ENCODE data around the gene SIX4.

The SIX4 gene

DNA sequence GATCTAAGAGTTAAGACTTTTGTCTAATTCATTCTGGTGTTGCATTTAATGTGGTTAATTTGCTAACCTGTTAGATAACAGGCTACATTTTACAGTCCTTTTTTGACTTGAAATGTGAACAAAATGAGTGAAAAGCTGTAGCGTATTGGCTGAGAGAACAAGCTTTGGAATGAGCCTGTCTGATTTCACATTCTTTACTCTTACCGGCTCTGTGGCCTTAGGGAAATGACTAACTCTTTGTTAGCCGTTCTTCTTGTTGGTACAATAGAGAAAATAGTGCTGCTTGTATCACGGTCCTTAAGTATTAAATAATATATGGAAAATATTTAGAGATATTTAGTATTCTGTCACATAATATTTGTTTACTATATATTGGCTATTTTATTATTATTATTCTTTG, 12.3 kb upstream of the SIX4 start:
- H3K9me3 ChIP-seq (replicated peaks in 1 of 2; ENCODE audit: control insufficient read depth in 2 of 2, insufficient read depth in 1 of 2, low read depth in 1 of 2, low read length in 2 of 2): no peaks in the 10 kb centered on the region
- no peak overlapping the region for H3K4me2 ChIP-seq (ENCODE audit: insufficient read depth, low read length, poor library complexity, severe bottlenecking)
- H3K27me3 ChIP-seq (ENCODE audit: control insufficient read depth in 3 of 3, insufficient read depth in 3 of 3, low read depth in 1 of 3, low read length in 3 of 3): no peaks in the 10 kb centered on the region
- no peak overlapping the region for H2BK5ac ChIP-seq (ENCODE audit: low read length)
- H4K8ac ChIP-seq (ENCODE audit: low read depth, low read length): no peak overlapping the region
- no peaks in the 10 kb centered on the region for H3K36me3 ChIP-seq (replicated peaks in 1 of 2; ENCODE audit: control insufficient read depth in 2 of 2, insufficient read depth in 2 of 2, low read length in 2 of 2)
- peak overlapping the region in 1 of 2 donors; percentile 69 for H3K4me3 ChIP-seq (ENCODE audit: low read length in 2 of 2)
- no peaks in the 10 kb centered on the region for H3K79me1 ChIP-seq (ENCODE audit: low read depth, low read length)
- H4K91ac ChIP-seq (ENCODE audit: low read depth, low read length, poor library complexity): no peak overlapping the region
- H3K23ac ChIP-seq (ENCODE audit: low read depth, low read length, poor library complexity): no peak overlapping the region
- H2BK12ac ChIP-seq (ENCODE audit: low read length): no peak overlapping the region
- H3K4me1 ChIP-seq (ENCODE audit: control insufficient read depth in 2 of 2, insufficient read depth in 1 of 2, low read depth in 1 of 2, low read length in 2 of 2): no peaks in the 10 kb centered on the region
- no peak overlapping the region for H2AK5ac ChIP-seq (ENCODE audit: low read depth, low read length)
- H2AFZ ChIP-seq (ENCODE audit: low read length): no peak overlapping the region
- no peak overlapping the region for H3K18ac ChIP-seq (ENCODE audit: low read length)
- no peak overlapping the region for H3K4ac ChIP-seq (ENCODE audit: low read length)
- no peak overlapping the region for H3K27ac ChIP-seq (replicated peaks; ENCODE audit: low read length)
- no CpG with 5 or more reads among the region's 4 CpGs for WGBS, 2 donors (ENCODE audit: extremely low coverage in 2 of 2, insufficient read length in 2 of 2, insufficient replicate concordance in 1 of 2)
- no peak overlapping the region for H3K9ac ChIP-seq (ENCODE audit: low read depth, low read length, poor library complexity)
- no peak overlapping the region for H2BK120ac ChIP-seq (ENCODE audit: low read depth, low read length)
- H2BK15ac ChIP-seq (ENCODE audit: low read length): no peak overlapping the region
- DNase-seq (ENCODE audit: low spot score): no peak
- no peak overlapping the region for H3K14ac ChIP-seq (ENCODE audit: low read length)

DNA sequence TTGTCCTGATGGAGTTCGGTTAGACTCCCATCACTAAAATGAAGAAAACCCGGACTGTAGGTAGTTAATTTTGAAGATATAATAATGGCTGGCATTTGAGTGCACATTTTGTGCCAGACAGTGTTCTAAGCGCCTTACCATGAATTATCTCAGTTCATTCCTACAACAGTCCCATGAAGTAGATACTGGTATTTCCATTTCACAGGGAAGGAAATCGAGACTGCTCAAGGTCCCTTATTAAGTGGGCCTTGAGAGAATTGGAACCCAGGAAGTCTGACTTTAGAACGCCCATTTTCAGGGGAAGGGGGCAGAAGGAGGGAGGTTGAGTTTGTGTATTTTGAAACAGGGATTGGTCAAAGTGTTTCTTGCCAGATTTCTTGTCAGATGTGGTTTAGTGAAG, 11.3 kb upstream of the SIX4 start:
- no peak overlapping the region for H3K14ac ChIP-seq (ENCODE audit: low read length)
- H3K4ac ChIP-seq (ENCODE audit: low read length): no peak overlapping the region
- H3K4me2 ChIP-seq (ENCODE audit: insufficient read depth, low read length, poor library complexity, severe bottlenecking): peak overlapping the region; percentile 58
- H3K18ac ChIP-seq (ENCODE audit: low read length): no peak overlapping the region
- no peak overlapping the region for H3K9ac ChIP-seq (ENCODE audit: low read depth, low read length, poor library complexity)
- no peaks in the 10 kb centered on the region for H3K27me3 ChIP-seq (ENCODE audit: control insufficient read depth in 3 of 3, insufficient read depth in 3 of 3, low read depth in 1 of 3, low read length in 3 of 3)
- H3K27ac ChIP-seq (replicated peaks; ENCODE audit: low read length): no peak overlapping the region
- H2AK5ac ChIP-seq (ENCODE audit: low read depth, low read length): no peak overlapping the region
- no peak overlapping the region for H2BK5ac ChIP-seq (ENCODE audit: low read length)
- H3K9me3 ChIP-seq (replicated peaks in 1 of 2; ENCODE audit: control insufficient read depth in 2 of 2, insufficient read depth in 1 of 2, low read depth in 1 of 2, low read length in 2 of 2): no peaks in the 10 kb centered on the region
- H4K8ac ChIP-seq (ENCODE audit: low read depth, low read length): no peak overlapping the region
- no peak for DNase-seq (ENCODE audit: low spot score)
- no peak overlapping the region for H2BK15ac ChIP-seq (ENCODE audit: low read length)
- H3K23ac ChIP-seq (ENCODE audit: low read depth, low read length, poor library complexity): no peak overlapping the region
- H3K4me3 ChIP-seq (ENCODE audit: low read length in 2 of 2): peak overlapping the region; percentile 63 to 69
- peak overlapping the region; percentile 88 for H2AFZ ChIP-seq (ENCODE audit: low read length)
- H2BK12ac ChIP-seq (ENCODE audit: low read length): no peak overlapping the region
- no peaks in the 10 kb centered on the region for H3K4me1 ChIP-seq (ENCODE audit: control insufficient read depth in 2 of 2, insufficient read depth in 1 of 2, low read depth in 1 of 2, low read length in 2 of 2)
- no peak overlapping the region for H4K91ac ChIP-seq (ENCODE audit: low read depth, low read length, poor library complexity)
- H3K79me1 ChIP-seq (ENCODE audit: low read depth, low read length): no peaks in the 10 kb centered on the region
- WGBS, 2 donors (ENCODE audit: extremely low coverage in 2 of 2, insufficient read length in 2 of 2, insufficient replicate concordance in 1 of 2): no CpG with 5 or more reads among the region's 5 CpGs
- H3K36me3 ChIP-seq (replicated peaks in 1 of 2; ENCODE audit: control insufficient read depth in 2 of 2, insufficient read depth in 2 of 2, low read length in 2 of 2): no peaks in the 10 kb centered on the region
- H2BK120ac ChIP-seq (ENCODE audit: low read depth, low read length): no peak overlapping the region

DNA sequence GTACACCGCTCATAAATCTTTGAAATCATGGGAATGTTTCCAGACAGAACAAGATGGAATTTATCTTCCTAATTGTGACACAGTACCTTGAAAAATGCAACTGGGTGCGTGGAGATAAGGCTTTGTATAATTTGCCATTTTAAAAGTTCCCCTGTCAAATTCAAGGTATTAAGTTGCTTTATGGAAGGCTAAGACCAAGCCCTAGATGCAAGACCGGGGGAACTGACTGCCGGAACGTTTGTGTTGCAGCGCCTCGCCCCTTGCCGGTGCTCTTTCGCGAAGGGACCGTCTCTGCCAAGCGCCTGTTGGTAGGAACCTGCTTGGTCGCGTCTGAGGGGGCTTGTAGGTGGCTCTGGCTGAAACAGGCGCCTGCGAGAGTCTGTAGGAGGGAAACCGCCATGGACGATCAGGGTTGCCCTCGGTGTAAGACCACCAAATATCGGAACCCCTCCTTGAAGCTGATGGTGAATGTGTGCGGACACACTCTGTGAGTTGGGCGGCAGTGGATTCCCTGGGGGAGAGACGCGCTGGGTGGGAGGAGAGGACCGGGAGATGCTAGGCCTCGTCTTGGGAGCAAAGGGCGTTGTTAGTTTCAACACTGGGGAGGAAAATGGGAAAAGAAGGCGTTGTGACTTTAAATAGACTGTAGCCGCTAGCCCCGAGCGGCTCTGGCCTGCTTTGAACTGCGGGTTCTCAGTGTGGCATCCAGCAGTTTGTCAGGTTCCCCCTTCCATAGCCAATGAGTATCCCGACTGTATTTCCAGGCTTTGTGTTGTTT, 10.5 kb upstream of the SIX4 start, which contains the start of gene MNAT1:
Gene MNAT1, plus strand, starts transcription at position 297 of the 778 bp plus-strand sequence. Its CDS starts 102 bp downstream, at position 399.
- H2BK15ac ChIP-seq (ENCODE audit: low read length): no peak within 1 kb of the TSS
- no peak within 1 kb of the TSS for H2BK120ac ChIP-seq (ENCODE audit: low read depth, low read length)
- H3K23ac ChIP-seq (ENCODE audit: low read depth, low read length, poor library complexity): peak within 1 kb of the TSS; percentile 45
- H3K36me3 ChIP-seq (replicated peaks in 1 of 2; ENCODE audit: control insufficient read depth in 2 of 2, insufficient read depth in 2 of 2, low read length in 2 of 2): no peaks in the 10 kb centered on the region
- H4K8ac ChIP-seq (ENCODE audit: low read depth, low read length): no peak within 1 kb of the TSS
- no CpG with 5 or more reads among the region's 33 CpGs for WGBS, 2 donors (ENCODE audit: extremely low coverage in 2 of 2, insufficient read length in 2 of 2, insufficient replicate concordance in 1 of 2)
- H2AFZ ChIP-seq (ENCODE audit: low read length): peak within 1 kb of the TSS; percentile 88
- peak within 1 kb of the TSS; percentile 69 to 92 for H3K4me3 ChIP-seq (ENCODE audit: low read length in 2 of 2)
- no peak within 1 kb of the TSS for H2BK12ac ChIP-seq (ENCODE audit: low read length)
- H2BK5ac ChIP-seq (ENCODE audit: low read length): no peak within 1 kb of the TSS
- peak within 1 kb of the TSS; percentile 58 for H3K4me2 ChIP-seq (ENCODE audit: insufficient read depth, low read length, poor library complexity, severe bottlenecking)
- peak within 1 kb of the TSS; percentile 54 for H3K9ac ChIP-seq (ENCODE audit: low read depth, low read length, poor library complexity)
- no peak within 1 kb of the TSS for H2AK5ac ChIP-seq (ENCODE audit: low read depth, low read length)
- no peak within 1 kb of the TSS for H4K91ac ChIP-seq (ENCODE audit: low read depth, low read length, poor library complexity)
- H3K4me1 ChIP-seq (ENCODE audit: control insufficient read depth in 2 of 2, insufficient read depth in 1 of 2, low read depth in 1 of 2, low read length in 2 of 2): no peaks in the 10 kb centered on the region
- H3K4ac ChIP-seq (ENCODE audit: low read length): no peak within 1 kb of the TSS
- H3K27me3 ChIP-seq (ENCODE audit: control insufficient read depth in 3 of 3, insufficient read depth in 3 of 3, low read depth in 1 of 3, low read length in 3 of 3): no peaks in the 10 kb centered on the region
- H3K18ac ChIP-seq (ENCODE audit: low read length): no peak within 1 kb of the TSS
- no peaks in the 10 kb centered on the region for H3K9me3 ChIP-seq (replicated peaks in 1 of 2; ENCODE audit: control insufficient read depth in 2 of 2, insufficient read depth in 1 of 2, low read depth in 1 of 2, low read length in 2 of 2)
- H3K79me1 ChIP-seq (ENCODE audit: low read depth, low read length): no peaks in the 10 kb centered on the region
- no peak within 1 kb of the TSS for H3K27ac ChIP-seq (replicated peaks; ENCODE audit: low read length)
- peak; percentile 72 for DNase-seq (ENCODE audit: low spot score)
- H3K14ac ChIP-seq (ENCODE audit: low read length): no peak within 1 kb of the TSS

DNA sequence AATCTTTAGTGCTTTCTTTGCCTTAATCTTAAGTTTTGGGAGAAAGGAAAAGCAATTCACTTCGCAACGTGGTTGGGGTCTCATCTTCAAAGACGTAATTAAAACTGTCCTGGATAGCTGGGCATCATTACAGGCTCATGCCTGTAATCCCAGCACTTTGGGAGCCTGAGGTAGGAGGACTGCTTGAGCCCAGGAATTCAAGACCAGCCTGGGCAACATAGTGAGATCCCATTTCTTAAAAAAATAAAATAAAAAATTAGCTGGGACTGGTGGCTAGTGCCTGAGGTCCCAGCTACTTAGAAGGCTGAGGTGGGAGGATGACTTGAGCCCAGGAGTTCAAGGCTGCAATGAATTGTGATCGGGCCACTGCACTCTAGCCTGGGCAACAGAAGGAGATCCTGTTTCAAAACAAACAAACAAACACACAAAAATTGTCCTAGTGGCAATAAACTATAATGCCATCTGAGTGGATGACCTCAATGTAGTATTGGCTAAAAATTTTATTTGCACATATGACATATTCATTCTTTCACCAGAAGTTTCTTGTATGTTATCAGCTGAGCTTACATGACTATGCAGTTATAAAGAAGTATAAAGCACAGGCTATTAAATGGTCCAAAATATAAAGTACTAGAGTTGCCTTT, 8.8 kb upstream of the SIX4 start:
- no peak overlapping the region for H2BK5ac ChIP-seq (ENCODE audit: low read length)
- no peak overlapping the region for H2BK120ac ChIP-seq (ENCODE audit: low read depth, low read length)
- H2AFZ ChIP-seq (ENCODE audit: low read length): no peak overlapping the region
- no peaks in the 10 kb centered on the region for H3K79me1 ChIP-seq (ENCODE audit: low read depth, low read length)
- no peak overlapping the region for H3K18ac ChIP-seq (ENCODE audit: low read length)
- no peak overlapping the region for H3K9ac ChIP-seq (ENCODE audit: low read depth, low read length, poor library complexity)
- no peak overlapping the region for H3K23ac ChIP-seq (ENCODE audit: low read depth, low read length, poor library complexity)
- DNase-seq (ENCODE audit: low spot score): no peak
- H3K4me1 ChIP-seq (ENCODE audit: control insufficient read depth in 2 of 2, insufficient read depth in 1 of 2, low read depth in 1 of 2, low read length in 2 of 2): no peaks in the 10 kb centered on the region
- no peaks in the 10 kb centered on the region for H3K9me3 ChIP-seq (replicated peaks in 1 of 2; ENCODE audit: control insufficient read depth in 2 of 2, insufficient read depth in 1 of 2, low read depth in 1 of 2, low read length in 2 of 2)
- H3K4me2 ChIP-seq (ENCODE audit: insufficient read depth, low read length, poor library complexity, severe bottlenecking): no peak overlapping the region
- H3K36me3 ChIP-seq (replicated peaks in 1 of 2; ENCODE audit: control insufficient read depth in 2 of 2, insufficient read depth in 2 of 2, low read length in 2 of 2): no peaks in the 10 kb centered on the region
- H3K27ac ChIP-seq (replicated peaks; ENCODE audit: low read length): no peak overlapping the region
- no peak overlapping the region for H4K91ac ChIP-seq (ENCODE audit: low read depth, low read length, poor library complexity)
- no peak overlapping the region for H3K14ac ChIP-seq (ENCODE audit: low read length)
- H2BK12ac ChIP-seq (ENCODE audit: low read length): no peak overlapping the region
- H3K4me3 ChIP-seq (ENCODE audit: low read length in 2 of 2): no peak overlapping the region
- no peak overlapping the region for H3K4ac ChIP-seq (ENCODE audit: low read length)
- no CpG with 5 or more reads among the region's 4 CpGs for WGBS, 2 donors (ENCODE audit: extremely low coverage in 2 of 2, insufficient read length in 2 of 2, insufficient replicate concordance in 1 of 2)
- H3K27me3 ChIP-seq (ENCODE audit: control insufficient read depth in 3 of 3, insufficient read depth in 3 of 3, low read depth in 1 of 3, low read length in 3 of 3): no peaks in the 10 kb centered on the region
- no peak overlapping the region for H2AK5ac ChIP-seq (ENCODE audit: low read depth, low read length)
- no peak overlapping the region for H2BK15ac ChIP-seq (ENCODE audit: low read length)
- no peak overlapping the region for H4K8ac ChIP-seq (ENCODE audit: low read depth, low read length)
